Cardiac fibroblast (primary cell): Measurements from ENCODE around the gene VWC2.
A peak's percentile ranks its signal among the peaks of the same experiment; 100 is the strongest.
"Not testable (repeated sequence)": the region's sequence is repeated elsewhere in the genome, so short reads cannot be mapped to it uniquely, and the experiment has no call there.

Source experiments
- DNase-seq, 2 donors: peaks; one replicate each; pipeline versions ENCODE4 v3.0.0 to v3.0.0-alpha.2; 2010; ENCODE audit warnings: low read depth in 2 of 2
- H3K4me3 ChIP-seq, 2 donors: replicated peaks in 1 of 2; 1 replicate in 1 of 2; 2 replicates in 1 of 2; pipeline ENCODE4 v1.5.1; 2011; ENCODE audit warnings: low read depth in 2 of 2, low read length in 2 of 2, mild to moderate bottlenecking in 2 of 2, moderate library complexity in 1 of 2
- TF ChIP-seq, protein P1 (sequence below): IDR thresholded peaks from one replicate; pipeline ENCODE4 v1.5.1; 2011; ENCODE audit warnings: low read depth, mild to moderate bottlenecking, low read length, inconsistent platforms

The VWC2 gene

GRCh38 chr7:49840751-49841405, 67.4 kb downstream of the VWC2 start:
- H3K4me3 ChIP-seq = no peak overlapping the region
- TF ChIP-seq, protein P1, sequence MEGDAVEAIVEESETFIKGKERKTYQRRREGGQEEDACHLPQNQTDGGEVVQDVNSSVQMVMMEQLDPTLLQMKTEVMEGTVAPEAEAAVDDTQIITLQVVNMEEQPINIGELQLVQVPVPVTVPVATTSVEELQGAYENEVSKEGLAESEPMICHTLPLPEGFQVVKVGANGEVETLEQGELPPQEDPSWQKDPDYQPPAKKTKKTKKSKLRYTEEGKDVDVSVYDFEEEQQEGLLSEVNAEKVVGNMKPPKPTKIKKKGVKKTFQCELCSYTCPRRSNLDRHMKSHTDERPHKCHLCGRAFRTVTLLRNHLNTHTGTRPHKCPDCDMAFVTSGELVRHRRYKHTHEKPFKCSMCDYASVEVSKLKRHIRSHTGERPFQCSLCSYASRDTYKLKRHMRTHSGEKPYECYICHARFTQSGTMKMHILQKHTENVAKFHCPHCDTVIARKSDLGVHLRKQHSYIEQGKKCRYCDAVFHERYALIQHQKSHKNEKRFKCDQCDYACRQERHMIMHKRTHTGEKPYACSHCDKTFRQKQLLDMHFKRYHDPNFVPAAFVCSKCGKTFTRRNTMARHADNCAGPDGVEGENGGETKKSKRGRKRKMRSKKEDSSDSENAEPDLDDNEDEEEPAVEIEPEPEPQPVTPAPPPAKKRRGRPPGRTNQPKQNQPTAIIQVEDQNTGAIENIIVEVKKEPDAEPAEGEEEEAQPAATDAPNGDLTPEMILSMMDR = no peak
- no peak for DNase-seq

- TF ChIP-seq, protein P1 = no peak
- no peak overlapping the region for H3K4me3 ChIP-seq
Measured at GRCh38 chr7:49845626-49846025, 72.2 kb downstream of the VWC2 start.

GRCh38 chr7:49848211-49848841, 74.9 kb downstream of the VWC2 start:
- no peak for DNase-seq
- no peak overlapping the region for H3K4me3 ChIP-seq
- TF ChIP-seq, protein P1 = no peak

More at GRCh38 chr7:49845626-49846025, 72.2 kb downstream of the VWC2 start:
- DNase-seq = no peak

DNA sequence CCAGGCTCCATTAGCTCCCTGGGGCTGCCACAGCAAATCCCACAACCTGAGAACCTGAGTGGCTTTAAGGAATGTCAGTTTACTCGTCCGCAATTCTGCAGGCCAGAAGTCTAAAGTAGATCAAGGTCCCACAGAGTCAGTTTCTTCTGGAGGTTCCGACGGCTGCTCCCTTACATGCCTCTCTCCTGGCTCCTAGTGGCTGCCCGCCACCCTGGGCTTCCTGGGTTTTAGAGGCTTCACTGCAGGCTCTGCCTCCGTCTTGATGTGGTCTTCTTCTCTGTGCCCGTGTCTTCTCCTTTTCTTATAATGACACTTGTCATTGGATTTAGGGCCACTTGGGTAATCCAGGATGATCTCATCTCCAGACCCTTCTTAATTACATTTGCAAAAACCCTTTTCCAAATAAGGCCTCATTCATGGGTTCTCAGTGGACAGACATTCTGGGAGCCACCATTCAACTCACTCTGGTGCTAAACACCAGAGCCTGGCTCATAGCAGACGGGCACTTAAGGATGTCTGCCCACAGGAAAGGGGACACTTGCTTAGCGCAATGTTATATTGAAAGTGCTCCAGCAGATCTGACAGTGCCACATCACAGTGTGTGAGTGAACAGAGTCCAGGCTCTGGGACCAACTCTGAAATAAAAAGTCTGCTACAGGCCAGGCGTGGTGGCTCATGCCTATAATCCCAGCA, 77.6 kb downstream of the VWC2 start:
- TF ChIP-seq, protein P1 = no peak
- DNase-seq = no peak
- H3K4me3 ChIP-seq = no peak overlapping the region

DNA sequence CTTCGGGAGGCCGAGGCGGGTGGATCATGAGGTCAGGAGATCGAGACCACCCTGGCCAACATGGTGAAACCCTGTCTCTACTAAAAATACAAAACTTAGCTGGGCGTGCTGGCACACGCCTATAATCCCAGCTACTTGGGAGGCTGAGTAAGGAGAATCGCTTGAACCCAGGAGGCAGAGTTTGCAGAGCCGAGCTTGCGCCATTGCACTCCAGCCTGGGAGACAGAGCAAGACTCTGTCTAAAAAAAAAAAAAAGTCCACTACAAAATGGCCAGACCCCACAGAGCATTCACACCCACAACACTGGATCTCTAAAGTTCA, 78.1 kb downstream of the VWC2 start:
- DNase-seq, H3K4me3 ChIP-seq: not testable (repeated sequence)

GRCh38 chr7:49852619-49853462, 79.4 kb downstream of the VWC2 start:
- H3K4me3 ChIP-seq = no peak overlapping the region
- peak; percentile 53 to 64 for DNase-seq
- TF ChIP-seq, protein P1 = peak; percentile 63
